Psoas muscle (tissue), 8 donors: ENCODE measurements around the gene CRADD. TPM values are rescaled to one million over a fixed set of nuclear protein-coding genes. Genes with fewer than 3 reads are reported as not detected.

Experiments used
- ATAC-seq, 4 donors: fragments of 200-7000 bp; cut with Tn5 transposase; one replicate each; pipeline ENCODE4 v1.9.1; 2020; ENCODE audit warnings: moderate library complexity in 3 of 4, mild to moderate bottlenecking in 2 of 4
- DNase-seq, 2 donors: peaks; one replicate each; pipeline ENCODE4 v3.0.0-alpha.2; 2020
- H3K27ac ChIP-seq: fragments of 200-600 bp; one replicate; pipeline ENCODE4 v1.8.0; 2022
- H3K27me3 ChIP-seq, 3 donors: fragments of 200-600 bp in 1 of 3; one replicate each; pipeline versions ENCODE4 v1.6.1 to v1.8.0; 2013 to 2022; ENCODE audit warnings: low read length in 2 of 3, mild to moderate bottlenecking in 2 of 3, moderate library complexity in 1 of 3; ENCODE audit not compliant: insufficient read depth in 3 of 3
- H3K36me3 ChIP-seq, 2 donors: fragments of 200-600 bp in 1 of 2; one replicate each; pipeline versions ENCODE4 v1.6.1 to v1.8.0; 2013 to 2022; ENCODE audit warnings: low read depth in 1 of 2, mild to moderate bottlenecking in 1 of 2, moderate library complexity in 1 of 2; ENCODE audit not compliant: insufficient read depth in 1 of 2
- H3K4me1 ChIP-seq: fragments of 200-600 bp; one replicate; pipeline ENCODE4 v1.8.0; 2022
- H3K4me3 ChIP-seq: fragments of 200-600 bp; one replicate; pipeline ENCODE4 v1.8.0; 2022; ENCODE audit warnings: mild to moderate bottlenecking
- H3K9me3 ChIP-seq: fragments of 200-600 bp; one replicate; pipeline ENCODE4 v1.8.0; 2022
- WGBS, 3 donors: extraction: QIAGEN DNeasy Blood & Tissue Kit; methylation state at CpG; one replicate each; pipeline versions ENCODE4 v1.1.6 to v1.1.7; 2013; 5-methylcytosine and 5-hydroxymethylcytosine counted together
- intact Hi-C, 2 donors: fragments of 100-400 bp; cut with DNase I; formaldehyde crosslinking; loops; one replicate each; pipeline versions ENCODE4 v1.11.0 to v1.14.2; 2022
- polyA plus RNA-seq, 3 donors: library from polyadenylated mRNA; stranded (reverse); fragments of 200-250 nt; gene quantifications; one replicate each; pipeline ENCODE4 v1.2.3, GENCODE V29; 2013
- total RNA-seq, 4 donors: library from RNA; stranded (reverse); fragmentation: NEBNext Ultra II Directional in 2 of 4; extraction: Animal tissue kit (Norgen Biotek cat#: 25700) in 2 of 4; gene quantifications; one replicate each; pipeline versions ENCODE4 v1.2.1 to v1.2.4, GENCODE V29; 2021 to 2023
- TF ChIP-seq, protein P1 (sequence below): fragments of 200-600 bp; IDR thresholded peaks from one replicate; pipeline ENCODE4 v1.8.0; 2022; ENCODE audit warnings: antibody characterized with exemption
- donor health status: healthy with polysubstance abuse.
- donor health status: DM: no; HTN: no; CAD: no; lungs with moderate emphysema.
- donor health status: Bipolar disorder and iron deficiency.
- donor health status: healthy.
- donor health status: DM: yes; HTN: yes; CAD: no.
- donor health status: DM: no; HTN: no; CAD: no.
- donor health status: DM: no; HTN: no; CAD: no.
- donor health status: DM: yes; HTN: yes; CAD: no.

Gene CRADD
- total and polyA plus RNA-seq, 7 donors = 11.0 to 21.1 (median 12.7) TPM

DNA sequence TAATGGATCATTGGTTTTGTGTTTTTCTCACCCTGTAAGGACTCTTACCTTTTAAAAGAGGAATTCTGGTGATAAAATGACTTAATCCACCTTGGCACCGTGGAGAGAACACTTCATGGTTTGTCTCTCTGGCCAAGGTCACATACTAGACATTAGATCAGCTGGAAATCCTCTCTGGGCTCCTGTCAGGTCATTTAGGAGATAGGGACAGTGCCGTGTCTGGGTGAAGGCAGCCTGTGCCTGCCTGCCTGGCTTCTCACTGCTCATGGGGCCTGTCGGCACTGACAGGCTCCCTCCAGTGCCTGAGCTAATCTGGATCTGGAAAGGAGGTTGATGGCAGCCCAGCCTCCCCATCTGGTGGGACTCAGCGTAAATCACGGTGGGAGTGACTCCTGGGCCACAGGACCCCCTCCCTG lies 5.7 kb downstream of the CRADD start:
- TF ChIP-seq, protein P1, sequence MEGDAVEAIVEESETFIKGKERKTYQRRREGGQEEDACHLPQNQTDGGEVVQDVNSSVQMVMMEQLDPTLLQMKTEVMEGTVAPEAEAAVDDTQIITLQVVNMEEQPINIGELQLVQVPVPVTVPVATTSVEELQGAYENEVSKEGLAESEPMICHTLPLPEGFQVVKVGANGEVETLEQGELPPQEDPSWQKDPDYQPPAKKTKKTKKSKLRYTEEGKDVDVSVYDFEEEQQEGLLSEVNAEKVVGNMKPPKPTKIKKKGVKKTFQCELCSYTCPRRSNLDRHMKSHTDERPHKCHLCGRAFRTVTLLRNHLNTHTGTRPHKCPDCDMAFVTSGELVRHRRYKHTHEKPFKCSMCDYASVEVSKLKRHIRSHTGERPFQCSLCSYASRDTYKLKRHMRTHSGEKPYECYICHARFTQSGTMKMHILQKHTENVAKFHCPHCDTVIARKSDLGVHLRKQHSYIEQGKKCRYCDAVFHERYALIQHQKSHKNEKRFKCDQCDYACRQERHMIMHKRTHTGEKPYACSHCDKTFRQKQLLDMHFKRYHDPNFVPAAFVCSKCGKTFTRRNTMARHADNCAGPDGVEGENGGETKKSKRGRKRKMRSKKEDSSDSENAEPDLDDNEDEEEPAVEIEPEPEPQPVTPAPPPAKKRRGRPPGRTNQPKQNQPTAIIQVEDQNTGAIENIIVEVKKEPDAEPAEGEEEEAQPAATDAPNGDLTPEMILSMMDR = no peak
- 21 to 33% (median 22%) methylated on average over 5 of the region's 5 CpGs for WGBS, 3 donors
- no peaks in the 10 kb centered on the region for H3K27me3 ChIP-seq
- H3K4me1 ChIP-seq = peaks cover 83% of the 10 kb centered on the region
- no peaks in the 10 kb centered on the region for H3K36me3 ChIP-seq
- H3K4me3 ChIP-seq = peak overlapping the region; percentile 26
- DNase-seq = peak in 1 of 2 donors; percentile 51
- peak; percentile 44 to 62 (median 58) for ATAC-seq
- H3K9me3 ChIP-seq = no peaks in the 10 kb centered on the region
- intact Hi-C loops = loop anchor here (5.0 kb wide), 2 partner anchors 44 to 59 kb away; no protein-coding TSS in a partner anchor
- peak overlapping the region; percentile 77 for H3K27ac ChIP-seq

DNA sequence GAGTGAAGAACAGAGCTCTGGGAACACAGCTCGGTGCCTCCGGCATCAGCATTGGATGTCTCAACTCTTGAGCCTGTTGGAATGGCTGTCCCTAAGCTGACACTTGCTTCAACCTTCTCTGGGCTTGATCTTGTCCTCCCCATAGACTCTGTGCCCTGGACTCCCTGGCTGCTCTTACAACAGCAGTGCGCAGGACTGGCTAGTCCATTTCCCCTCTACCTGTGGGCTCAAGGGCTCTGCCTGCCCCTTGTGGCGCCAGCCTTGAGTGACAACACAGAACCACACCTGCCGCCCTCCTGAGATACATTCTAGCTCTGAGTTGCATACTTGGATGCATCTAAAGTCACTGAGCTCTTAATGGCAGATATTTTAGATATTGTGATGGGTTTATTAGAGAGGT lies 6.2 kb downstream of the CRADD start:
- intact Hi-C loops = loop anchor here (5.0 kb wide), 2 partner anchors 44 to 59 kb away; no protein-coding TSS in a partner anchor
- peaks cover 77% of the 10 kb centered on the region for H3K4me1 ChIP-seq
- H3K27me3 ChIP-seq = no peaks in the 10 kb centered on the region
- peak; percentile 24 to 51 (median 35) for ATAC-seq
- peak overlapping the region; percentile 26 for H3K4me3 ChIP-seq
- peak overlapping the region; percentile 77 for H3K27ac ChIP-seq
- DNase-seq = no peak
- no peaks in the 10 kb centered on the region for H3K36me3 ChIP-seq
- WGBS, 3 donors = 64 to 83% (median 69%) methylated on average over 5 of the region's 5 CpGs
- H3K9me3 ChIP-seq = no peaks in the 10 kb centered on the region
- TF ChIP-seq, protein P1 = peak; percentile 16

DNA sequence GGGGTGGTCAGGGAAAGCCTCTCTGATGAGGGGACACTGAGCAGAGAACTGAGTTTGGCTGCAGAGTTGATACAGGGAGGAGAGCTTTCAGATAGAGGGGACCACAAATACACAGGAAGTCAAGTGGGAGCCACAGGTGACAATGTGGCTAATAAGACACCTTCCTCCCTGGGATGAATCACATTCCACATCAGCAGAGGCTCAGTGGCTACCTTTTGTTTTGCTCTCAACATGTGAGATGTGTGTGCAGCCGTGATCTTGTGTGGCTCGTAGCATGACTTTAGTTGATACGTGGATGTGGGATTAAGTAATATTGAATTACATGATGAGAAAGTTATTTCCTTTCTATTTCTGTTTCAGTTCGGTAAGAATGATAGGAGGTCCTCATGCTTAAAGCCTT lies 7.5 kb downstream of the CRADD start:
- 12 to 52% (median 23%) methylated on average over 4 of the region's 4 CpGs for WGBS, 3 donors
- H3K4me3 ChIP-seq = no peak overlapping the region
- H3K4me1 ChIP-seq = peaks cover 77% of the 10 kb centered on the region
- no peaks in the 10 kb centered on the region for H3K9me3 ChIP-seq
- DNase-seq (no peak), ATAC-seq (no peak)
- TF ChIP-seq, protein P1 = no peak
- no peaks in the 10 kb centered on the region for H3K36me3 ChIP-seq
- intact Hi-C loops = loop anchor here (5.0 kb wide), 2 partner anchors 43 to 58 kb away; no protein-coding TSS in a partner anchor
- H3K27ac ChIP-seq = no peak overlapping the region
- H3K27me3 ChIP-seq = no peaks in the 10 kb centered on the region

DNA sequence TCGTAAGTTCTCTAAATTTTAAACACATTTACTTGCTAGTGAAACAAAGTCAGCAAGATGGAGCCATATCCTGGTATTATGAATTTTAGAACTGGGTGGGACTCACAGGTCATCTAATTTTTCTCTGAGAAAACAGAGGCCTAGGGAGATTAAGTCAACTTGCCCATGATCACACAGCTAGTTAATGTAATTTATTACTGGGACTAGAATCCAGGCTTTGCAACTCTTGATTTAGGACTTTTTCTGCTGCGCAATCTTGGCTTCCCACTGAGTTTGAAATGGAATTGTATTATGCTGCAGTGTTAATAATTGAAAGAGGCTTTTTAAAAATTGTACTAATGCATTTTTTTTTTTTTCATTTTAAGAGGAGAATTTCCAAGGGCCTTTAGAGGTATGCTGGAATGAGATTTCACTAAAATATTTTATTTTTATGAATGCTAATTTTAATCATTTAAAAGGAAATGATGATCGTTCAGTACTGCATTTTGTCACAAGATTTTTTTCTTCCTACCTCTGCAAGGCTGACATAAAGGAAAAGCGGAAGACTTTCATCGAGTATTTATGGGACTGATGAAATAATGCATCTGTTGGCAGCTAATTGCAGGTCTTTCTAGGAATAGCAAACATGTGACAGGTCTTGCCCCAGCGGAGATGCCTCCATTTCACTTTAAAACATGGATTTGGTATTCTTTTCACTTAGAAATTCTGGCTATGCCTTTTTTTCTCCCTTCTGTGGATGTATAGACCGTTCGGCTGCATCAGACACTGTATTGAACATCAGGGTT lies 9.6 kb downstream of the CRADD start:
- ATAC-seq (no peak), DNase-seq (no peak)
- intact Hi-C loops = no loop called here
- TF ChIP-seq, protein P1 = no peak
- Histone ChIP-seq H3K9me3 (no peaks in the 10 kb centered on the region), H3K4me1 (peaks cover 63% of the 10 kb centered on the region), H3K27me3 (no peaks in the 10 kb centered on the region), H3K4me3 (no peak overlapping the region), H3K36me3 (no peaks in the 10 kb centered on the region), H3K27ac (no peak overlapping the region)
- 64 to 84% (median 70%) methylated on average over 8 of the region's 8 CpGs for WGBS, 3 donors
